Measurements from ENCODE around the gene AIFM3. TPM values are rescaled to one million over a fixed set of nuclear protein-coding genes. Genes with fewer than 3 reads are reported as not detected.

AIFM3 gene
- total and polyA plus RNA-seq, 2 donors (not counting 3 experiments of a cell fraction or from before 2014, with no cell fraction given) = 0.15 TPM; not detected in 1

GRCh38 chr22:20940186-20940651, 26.8 kb upstream of the AIFM3 start:
- no TSS peak for BruUV-seq (replicated peaks)
- TF ChIP-seq MYC (IDR thresholded peaks at IDR 0.05; ENCODE audit: low read depth, low read length) (no peak), FOS (IDR thresholded peaks at IDR 0.05; ENCODE audit: borderline replicate concordance, insufficient read depth, low read length) (no peak), POLR2A (IDR thresholded peaks at IDR 0.05; ENCODE audit: low read depth, low read length) (no peak), JUN (IDR thresholded peaks at IDR 0.05; ENCODE audit: borderline replicate concordance, insufficient read depth, insufficient read length, low read depth) (no peak), GATA2 (IDR thresholded peaks at IDR 0.05; ENCODE audit: insufficient read depth, insufficient read length, low read depth, low read length) (no peak), POLR2AphosphoS5 (IDR thresholded peaks at IDR 0.05; ENCODE audit: insufficient read depth, low read depth, low read length) (no peak), EZH2 (IDR thresholded peaks at IDR 0.05; ENCODE audit: borderline replicate concordance, low read depth, low read length, severe bottlenecking) (no peak)
- TF ChIP-seq, protein P1, sequence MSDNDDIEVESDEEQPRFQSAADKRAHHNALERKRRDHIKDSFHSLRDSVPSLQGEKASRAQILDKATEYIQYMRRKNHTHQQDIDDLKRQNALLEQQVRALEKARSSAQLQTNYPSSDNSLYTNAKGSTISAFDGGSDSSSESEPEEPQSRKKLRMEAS (IDR thresholded peaks at IDR 0.05; ENCODE audit: insufficient read depth, insufficient read length) = no peak
- TF ChIP-seq, protein P2, sequence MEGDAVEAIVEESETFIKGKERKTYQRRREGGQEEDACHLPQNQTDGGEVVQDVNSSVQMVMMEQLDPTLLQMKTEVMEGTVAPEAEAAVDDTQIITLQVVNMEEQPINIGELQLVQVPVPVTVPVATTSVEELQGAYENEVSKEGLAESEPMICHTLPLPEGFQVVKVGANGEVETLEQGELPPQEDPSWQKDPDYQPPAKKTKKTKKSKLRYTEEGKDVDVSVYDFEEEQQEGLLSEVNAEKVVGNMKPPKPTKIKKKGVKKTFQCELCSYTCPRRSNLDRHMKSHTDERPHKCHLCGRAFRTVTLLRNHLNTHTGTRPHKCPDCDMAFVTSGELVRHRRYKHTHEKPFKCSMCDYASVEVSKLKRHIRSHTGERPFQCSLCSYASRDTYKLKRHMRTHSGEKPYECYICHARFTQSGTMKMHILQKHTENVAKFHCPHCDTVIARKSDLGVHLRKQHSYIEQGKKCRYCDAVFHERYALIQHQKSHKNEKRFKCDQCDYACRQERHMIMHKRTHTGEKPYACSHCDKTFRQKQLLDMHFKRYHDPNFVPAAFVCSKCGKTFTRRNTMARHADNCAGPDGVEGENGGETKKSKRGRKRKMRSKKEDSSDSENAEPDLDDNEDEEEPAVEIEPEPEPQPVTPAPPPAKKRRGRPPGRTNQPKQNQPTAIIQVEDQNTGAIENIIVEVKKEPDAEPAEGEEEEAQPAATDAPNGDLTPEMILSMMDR (IDR thresholded peaks at IDR 0.05; ENCODE audit: extremely low read depth in 1 of 2, insufficient read depth in 1 of 2, low read depth in 1 of 2, low read length in 2 of 2) = no peak
- Histone ChIP-seq H3K4me1 (ENCODE audit: control insufficient read depth, extremely low read depth, insufficient read depth, low read length) (peaks cover 2% of the 10 kb centered on the region), H3K36me3 (ENCODE audit: control insufficient read depth in 2 of 2, extremely low read depth in 1 of 2, insufficient read depth in 2 of 2, low read length in 2 of 2) (peaks cover 2 to 3% of the 10 kb centered on the region in 2 experiments), H2AFZ (ENCODE audit: low read depth, low read length) (no peak overlapping the region), H3K9me3 (replicated peaks; ENCODE audit: control insufficient read depth, insufficient read depth, low read length) (no peaks in the 10 kb centered on the region), H3K79me2 (ENCODE audit: control insufficient read depth, insufficient read depth, low read length) (peaks cover 94% of the 10 kb centered on the region), H4K20me1 (replicated peaks; ENCODE audit: control insufficient read depth, extremely low read depth, insufficient read depth, low read length) (peaks cover 24% of the 10 kb centered on the region), H3K9ac (replicated peaks; ENCODE audit: extremely low read depth, insufficient read depth, low read length) (no peak overlapping the region), H3K27me3 (ENCODE audit: control insufficient read depth in 2 of 2, insufficient read depth in 2 of 2, low read length in 2 of 2) (no peaks in the 10 kb centered on the region), H3K4me3 (replicated peaks in 1 of 3; ENCODE audit: insufficient read depth in 1 of 3, low read depth in 1 of 3, low read length in 3 of 3) (no peak overlapping the region), H3K9me1 (replicated peaks; ENCODE audit: control insufficient read depth, extremely low read depth, insufficient read depth, low read length) (no peaks in the 10 kb centered on the region), H3K27ac (ENCODE audit: insufficient read depth, low read depth, low read length) (no peak overlapping the region), H3K4me2 (ENCODE audit: insufficient read depth, low read length) (no peak overlapping the region)
- intact Hi-C loops (cut with micrococcal nuclease) = no loop called here
- no peak for DNase-seq (ENCODE audit: low read depth, low spot score)
- ChIA-PET POLR2A (no interaction called here), CTCF (interaction anchor here (0.8 to 1.0 kb wide), 2 partner anchors 11 to 23 kb away, joined by 3 to 4 read pairs; partner anchors contain the start of gene CRKL)
- dilution Hi-C loops (cut with MboI; ENCODE audit: extremely low pct_ligation_motif_present, low sequenced_read_pairs) = no loop called here
- no peak for FAIRE-seq

All from endothelial cell of umbilical vein (primary cell).